CD4-positive, alpha-beta T cell treated with Interleukin-21 for 1 hour (primary cell): ENCODE results near the gene CCSER1.
"Not testable (repeated sequence)": the region's sequence is repeated elsewhere in the genome, so short reads cannot be mapped to it uniquely, and the experiment has no call there.

Experiments used
- DNase-seq: peaks from one replicate; pipeline ENCODE4 v3.0.0-alpha.2; 2020

The CCSER1 gene

DNA sequence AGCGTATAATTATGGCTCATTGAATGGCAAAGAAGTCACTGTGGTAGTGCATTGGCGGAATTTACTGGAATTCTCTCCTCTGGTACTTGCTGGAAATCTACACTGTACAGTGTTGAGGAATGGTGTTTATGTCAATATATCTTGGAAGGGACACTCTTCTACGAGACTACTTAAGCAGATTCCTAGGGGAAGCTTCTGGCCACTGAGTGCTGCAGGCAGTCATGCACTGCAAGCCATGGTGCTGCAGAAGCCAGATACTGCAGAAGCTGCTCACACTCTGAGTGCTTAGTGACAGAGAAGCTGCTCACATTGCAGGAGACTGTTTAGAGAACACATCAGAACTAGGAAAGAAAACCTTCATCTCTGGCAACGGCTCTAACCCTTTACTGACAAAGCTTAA lies 725.0 kb downstream of the CCSER1 start:
- no peak for DNase-seq

- no peak for DNase-seq
Measured at GRCh38 chr4:90855111-90855510, 727.9 kb downstream of the CCSER1 start.

- DNase-seq: no peak
Measured at GRCh38 chr4:90857081-90857820, 730.1 kb downstream of the CCSER1 start.

- no peak for DNase-seq
Measured at GRCh38 chr4:90875791-90876190, 748.6 kb downstream of the CCSER1 start.

- DNase-seq: no peak
Measured at GRCh38 chr4:90876296-90876695, 749.1 kb downstream of the CCSER1 start.

- no peak for DNase-seq
Measured at GRCh38 chr4:90883519-90883918, 756.3 kb downstream of the CCSER1 start.

DNA sequence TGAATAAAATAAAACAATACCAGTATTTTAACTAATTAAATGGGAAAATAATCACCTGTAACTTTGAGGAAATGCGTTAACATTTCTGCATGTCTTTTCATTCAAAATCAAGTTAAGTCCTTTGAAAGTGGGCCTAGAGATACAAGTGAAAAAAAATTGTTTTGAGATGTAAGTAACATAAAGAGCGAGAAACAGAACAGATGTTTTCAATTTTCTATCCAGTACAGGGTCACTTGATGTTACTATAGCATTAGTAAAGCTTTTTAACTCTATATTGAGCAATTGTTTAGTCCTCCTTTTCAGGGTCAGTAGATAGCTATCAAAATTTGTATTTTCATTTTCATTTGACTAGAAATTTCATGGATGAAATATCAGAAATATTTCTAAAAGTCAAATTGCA lies 761.4 kb downstream of the CCSER1 start:
- no peak for DNase-seq

DNA sequence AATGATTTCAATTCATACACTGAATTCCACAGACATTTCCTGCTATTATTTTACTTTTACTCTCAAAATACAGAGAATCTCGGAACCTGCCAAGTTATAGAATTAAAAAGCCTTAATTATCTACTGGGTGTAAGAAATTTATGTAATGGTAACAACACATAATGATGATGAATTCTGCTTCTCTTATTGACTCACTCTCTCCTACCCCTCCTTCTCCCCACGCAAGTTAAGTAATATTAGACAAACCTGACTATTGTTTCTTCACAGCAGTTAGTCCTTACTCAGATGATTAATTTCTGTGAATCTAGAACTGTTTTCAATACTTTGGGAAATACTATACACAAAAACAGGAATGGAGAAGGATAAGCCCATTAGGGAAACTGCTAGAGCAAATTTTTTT lies 762.0 kb downstream of the CCSER1 start:
- no peak for DNase-seq

DNA sequence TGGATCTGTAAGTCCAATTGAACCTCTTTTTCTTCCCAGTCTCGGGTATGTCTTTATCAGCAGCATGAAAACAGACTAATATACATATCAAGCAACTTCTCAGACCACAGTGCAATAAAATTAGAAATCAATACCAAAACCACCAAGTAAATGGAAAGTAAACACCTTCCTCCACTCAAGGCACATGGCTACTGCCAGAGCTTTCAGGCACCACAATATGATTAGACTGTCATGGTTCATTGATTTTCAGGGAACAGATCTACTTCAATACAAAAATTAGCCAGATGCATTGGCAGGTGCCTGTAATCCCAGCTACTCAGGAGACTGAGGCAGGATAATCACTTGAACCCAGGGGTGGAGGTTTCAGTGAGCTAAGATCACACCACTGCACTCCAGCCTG lies 776.2 kb downstream of the CCSER1 start:
- not testable (repeated sequence) for DNase-seq

DNA sequence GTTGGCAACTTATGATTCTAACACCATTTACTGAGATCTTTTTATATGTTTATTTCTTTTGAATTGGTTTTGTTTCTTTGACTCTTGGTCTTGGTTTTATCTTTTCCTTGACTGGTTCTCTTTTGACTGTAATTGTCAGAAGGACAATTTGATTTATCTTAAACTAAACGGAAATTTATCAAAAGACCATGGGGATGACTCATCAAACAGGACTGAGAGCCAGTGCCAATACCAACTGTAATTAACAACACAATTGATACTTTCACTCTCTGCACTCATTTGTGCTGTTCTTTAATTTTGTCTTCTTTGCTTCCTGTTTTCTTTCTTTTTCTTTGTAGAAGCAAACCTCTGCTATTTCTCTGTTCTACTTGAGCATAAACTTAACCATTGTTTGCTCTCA lies 776.8 kb downstream of the CCSER1 start:
- DNase-seq: no peak

DNA sequence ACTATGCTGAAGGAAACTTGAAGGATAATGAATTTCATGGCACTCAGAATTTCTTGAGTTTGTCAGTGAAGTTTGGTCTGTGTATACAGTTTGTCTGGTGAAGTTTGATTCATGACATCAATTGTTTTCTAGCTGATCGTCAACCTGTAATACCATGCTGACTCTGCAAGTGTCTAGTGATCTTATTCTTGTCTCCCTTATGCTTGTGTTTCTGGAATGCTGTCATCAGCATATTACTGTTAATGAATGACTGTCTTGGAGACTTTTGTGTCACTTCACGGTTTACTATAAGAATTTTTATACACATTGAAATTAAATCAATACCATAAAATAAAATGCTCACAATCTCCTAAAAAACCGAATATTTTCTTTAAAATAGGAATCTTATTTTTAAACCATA lies 779.0 kb downstream of the CCSER1 start:
- no peak for DNase-seq

GRCh38 chr4:90911724-90912434 lies 784.7 kb downstream of the CCSER1 start:
- DNase-seq: not testable (repeated sequence)

DNA sequence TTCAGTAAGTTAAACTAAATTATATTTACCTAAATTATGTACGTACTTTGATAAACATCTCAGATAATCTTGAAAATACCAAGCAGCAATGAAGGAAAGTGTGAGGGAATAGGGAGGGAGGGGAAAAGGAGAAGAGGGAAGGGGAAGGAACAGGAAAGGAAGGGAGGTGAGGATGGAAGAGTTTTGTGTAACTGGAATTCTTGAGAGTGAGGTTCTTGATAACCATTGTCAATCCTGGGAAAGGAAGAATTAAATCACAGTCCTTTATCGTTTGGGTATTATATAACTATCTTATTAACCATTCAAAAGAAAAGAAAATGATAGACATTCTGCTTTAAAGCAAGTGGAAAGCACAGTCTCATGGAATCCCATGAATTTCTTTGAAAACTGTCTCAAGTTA lies 795.0 kb downstream of the CCSER1 start:
- DNase-seq: no peak

GRCh38 chr4:90926957-90927356 lies 799.8 kb downstream of the CCSER1 start:
- DNase-seq: no peak

DNA sequence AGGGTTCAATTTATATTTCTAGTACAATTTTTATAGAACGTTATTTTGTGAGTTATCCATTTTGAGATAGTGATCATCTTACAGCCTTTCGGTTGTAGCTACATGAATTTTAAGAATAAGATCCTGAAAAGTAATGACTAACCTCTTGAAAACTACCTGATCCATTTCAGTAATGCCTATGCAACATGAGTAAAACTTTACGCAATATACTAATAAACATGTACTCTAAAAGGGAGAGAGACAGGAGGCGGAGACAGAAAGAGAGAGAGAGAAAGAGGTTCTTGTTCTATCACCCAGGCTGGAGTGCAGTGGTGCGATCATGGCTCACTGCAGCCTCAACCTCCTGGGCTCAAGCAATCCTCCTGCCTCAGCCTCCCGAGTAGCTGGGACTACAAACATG lies 816.1 kb downstream of the CCSER1 start:
- DNase-seq: no peak

GRCh38 chr4:90946945-90947344 lies 819.8 kb downstream of the CCSER1 start:
- no peak for DNase-seq

- no peak for DNase-seq
Measured at GRCh38 chr4:90950385-90950841, 823.2 kb downstream of the CCSER1 start.

DNA sequence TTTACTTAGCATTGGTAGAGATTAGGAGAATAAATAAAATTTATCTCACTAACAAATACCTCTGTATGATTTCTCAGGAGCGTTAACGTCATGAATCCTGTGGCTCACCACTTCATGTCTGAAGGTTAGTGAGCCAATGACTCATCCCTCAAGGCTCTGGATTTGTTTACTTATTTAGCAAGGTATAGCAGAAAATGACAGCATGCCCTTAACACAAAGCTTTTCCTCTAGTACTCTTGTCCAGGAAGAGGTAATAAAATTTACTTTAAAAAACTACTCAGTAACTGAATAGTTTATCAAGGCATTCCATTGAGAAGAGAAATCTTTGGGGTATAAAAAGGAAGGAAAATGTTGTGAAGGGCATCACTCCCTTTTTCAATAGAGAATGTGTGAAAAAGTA lies 823.8 kb downstream of the CCSER1 start:
- DNase-seq: no peak

DNA sequence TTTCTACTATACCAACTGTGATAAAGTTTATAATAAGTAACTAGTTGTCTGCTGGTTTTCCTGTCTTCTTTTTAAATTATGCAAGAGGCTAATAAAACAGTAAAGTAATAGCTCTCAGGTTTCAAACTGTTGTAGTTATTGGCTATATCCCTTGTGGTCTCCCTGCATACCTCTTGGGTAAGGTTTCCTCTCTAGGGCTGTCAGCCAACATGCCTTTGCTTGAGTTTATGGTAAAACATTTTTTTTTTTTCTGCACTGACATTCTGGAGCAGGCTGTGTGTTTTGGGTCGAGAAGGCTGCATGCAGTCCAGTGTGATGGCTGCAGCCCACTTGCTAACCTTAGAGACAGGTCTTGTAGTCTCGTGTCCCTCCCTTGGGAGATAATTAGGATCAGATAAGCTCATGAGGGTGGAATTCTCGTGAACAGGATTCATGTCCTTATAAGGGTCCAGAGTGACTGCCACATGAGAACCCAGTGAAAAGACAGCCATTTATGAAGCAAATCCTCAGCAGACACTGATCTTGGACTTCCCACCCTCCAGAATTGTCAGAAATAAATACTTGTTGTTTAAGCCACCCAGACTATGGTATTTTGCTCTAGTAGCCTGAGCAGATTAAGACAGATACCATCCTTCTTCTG lies 831.2 kb downstream of the CCSER1 start:
- no peak for DNase-seq

- no peak for DNase-seq
Measured at GRCh38 chr4:90960433-90960832, 833.2 kb downstream of the CCSER1 start.

DNA sequence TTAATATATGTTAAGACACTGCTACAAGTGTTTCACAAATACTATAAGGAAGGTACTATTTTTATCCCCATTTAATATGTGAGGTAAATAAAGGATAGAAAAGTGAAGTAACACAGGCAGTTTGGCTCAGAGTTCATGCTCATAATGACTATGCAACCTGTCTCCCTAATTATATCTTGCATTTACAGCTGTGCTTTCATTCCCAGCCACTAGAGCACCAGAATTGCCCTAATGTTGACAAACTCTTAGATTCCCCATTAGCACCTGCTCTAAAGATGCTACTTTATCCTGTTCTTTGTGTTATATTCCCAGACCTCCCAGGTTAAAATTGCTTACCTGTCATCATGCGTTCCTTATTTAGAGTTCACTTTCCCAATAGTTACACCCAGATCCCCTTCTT lies 833.6 kb downstream of the CCSER1 start:
- DNase-seq: no peak

GRCh38 chr4:90970021-90970420 lies 842.8 kb downstream of the CCSER1 start:
- no peak for DNase-seq

DNA sequence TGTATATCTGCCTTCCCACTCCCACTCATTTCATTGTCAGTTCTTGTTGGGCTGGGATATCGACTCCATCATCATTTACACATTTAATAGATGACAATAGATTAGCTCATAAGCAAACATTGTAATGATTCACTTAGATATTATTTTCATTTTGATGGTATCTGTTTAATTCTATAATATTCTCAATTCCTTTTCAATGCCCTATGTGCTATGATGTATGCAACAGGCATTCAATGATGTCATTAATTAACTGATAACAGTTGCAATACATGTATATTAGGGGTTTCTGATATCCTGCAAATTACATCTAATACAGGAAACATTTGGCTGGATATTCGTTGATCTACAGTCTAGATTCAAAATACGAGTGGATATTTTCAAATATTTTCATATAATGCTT lies 850.5 kb downstream of the CCSER1 start:
- no peak for DNase-seq

- no peak for DNase-seq
Measured at GRCh38 chr4:90979556-90979955, 852.4 kb downstream of the CCSER1 start.
